GM19328 (cell line): ENCODE results near the gene RTBDN.
"Not testable (repeated sequence)": the region's sequence is repeated elsewhere in the genome, so short reads cannot be mapped to it uniquely, and the experiment has no call there.

Experiments used
- ATAC-seq: cut with Tn5 transposase; IDR thresholded peaks from one replicate; pipeline ENCODE4 v1.9.1; 2021; ENCODE audit warnings: mild to moderate bottlenecking, moderate library complexity; ENCODE audit not compliant: unreplicated experiment

RTBDN gene

DNA sequence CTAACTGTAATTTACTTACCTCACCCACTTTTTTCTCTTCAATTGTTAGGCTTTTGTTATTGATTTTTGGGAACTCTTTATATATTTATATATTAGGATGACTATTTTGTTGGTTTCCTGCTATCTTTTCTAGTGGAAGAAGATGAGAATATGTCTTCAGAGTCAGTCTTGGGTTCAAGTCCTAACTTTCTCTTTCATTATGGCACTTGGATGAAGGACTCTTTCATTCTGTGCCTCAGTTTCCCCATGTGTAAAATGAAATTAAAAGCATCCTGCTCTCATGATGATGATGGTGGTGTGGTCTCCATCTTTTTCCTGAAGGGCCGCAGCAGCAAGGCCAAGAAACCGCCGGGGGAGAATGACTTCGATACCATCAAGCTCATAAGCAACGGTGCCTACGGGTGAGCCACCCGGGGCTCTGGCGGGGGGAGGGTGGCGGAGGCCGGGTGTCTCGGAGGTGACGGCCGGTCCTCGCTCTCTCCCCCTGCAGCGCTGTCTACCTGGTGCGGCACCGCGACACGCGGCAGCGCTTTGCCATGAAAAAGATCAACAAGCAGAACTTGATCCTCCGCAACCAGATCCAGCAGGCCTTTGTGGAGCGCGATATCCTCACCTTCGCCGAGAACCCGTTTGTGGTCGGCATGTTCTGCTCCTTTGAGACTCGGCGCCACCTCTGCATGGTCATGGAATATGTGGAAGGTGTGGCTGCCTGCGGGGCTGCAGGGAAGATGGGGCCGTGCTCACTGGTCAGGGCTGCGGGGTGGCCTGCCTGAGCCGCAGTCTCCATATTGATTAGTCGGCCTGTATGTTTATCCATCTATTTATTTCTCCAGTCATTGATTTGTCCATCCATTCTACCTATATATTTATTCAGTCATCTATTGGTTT is 23.9 kb upstream of the RTBDN start:
- ATAC-seq = no peak

DNA sequence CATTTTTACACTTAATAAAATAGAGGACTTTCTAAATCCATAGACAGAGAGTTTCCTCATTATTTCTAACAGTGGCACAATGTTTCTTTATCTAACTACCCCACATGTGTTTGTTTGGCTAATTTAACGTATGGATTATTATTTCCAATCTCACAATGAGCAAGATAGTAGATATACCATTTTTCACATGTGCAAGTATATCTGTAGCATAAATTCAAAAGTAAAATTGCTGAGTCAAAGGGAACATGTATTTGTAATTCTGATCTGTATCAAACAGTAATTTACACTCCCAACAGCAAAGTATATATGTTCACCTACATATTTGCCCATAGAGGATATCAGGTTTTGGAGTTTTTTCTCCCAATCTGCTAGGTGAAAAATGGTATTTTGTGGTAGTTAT is 22.3 kb upstream of the RTBDN start:
- ATAC-seq = no peak

DNA sequence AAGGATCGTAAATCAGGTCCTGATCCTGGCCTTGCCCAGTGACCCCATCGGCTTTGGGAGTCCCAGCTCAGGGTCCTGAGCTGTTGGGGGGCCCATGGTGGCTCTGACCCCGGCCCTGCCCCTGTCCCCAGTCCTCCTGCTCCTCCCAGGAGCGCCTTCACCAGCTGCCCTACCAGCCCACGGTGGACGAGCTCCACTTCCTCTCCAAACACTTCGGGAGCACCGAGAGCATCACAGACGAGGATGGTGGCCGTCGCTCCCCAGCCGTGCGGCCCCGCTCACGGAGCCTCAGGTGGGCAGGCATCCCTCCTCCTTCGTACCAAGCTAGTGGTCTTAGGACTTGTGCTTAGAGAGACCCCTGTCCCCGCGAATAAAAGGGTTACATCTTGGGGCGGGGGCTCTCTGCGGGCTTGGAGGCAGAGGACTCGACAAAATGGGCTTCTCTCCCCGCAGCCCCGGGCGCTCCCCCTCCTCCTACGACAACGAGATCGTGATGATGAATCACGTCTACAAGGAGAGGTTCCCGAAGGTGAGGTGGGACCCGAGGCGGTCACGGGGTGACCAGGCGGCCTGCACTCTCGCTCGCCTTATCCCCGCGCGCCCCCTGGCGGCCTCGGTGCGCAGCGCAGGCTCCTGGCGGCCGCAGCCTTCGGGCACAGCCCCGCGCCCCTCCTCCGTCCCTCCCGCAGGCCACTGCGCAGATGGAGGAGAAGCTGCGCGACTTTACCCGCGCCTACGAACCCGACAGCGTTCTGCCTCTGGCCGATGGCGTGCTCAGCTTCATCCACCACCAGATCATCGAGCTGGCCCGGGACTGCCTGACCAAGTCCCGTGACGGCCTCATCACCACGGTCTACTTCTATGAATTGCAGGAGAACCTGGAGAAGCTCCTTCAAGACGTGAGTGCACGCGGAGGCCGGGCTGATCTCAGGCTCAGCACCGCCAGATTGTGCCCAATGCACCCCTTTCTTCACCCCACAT is 13.1 kb upstream of the RTBDN start:
- ATAC-seq = no peak

DNA sequence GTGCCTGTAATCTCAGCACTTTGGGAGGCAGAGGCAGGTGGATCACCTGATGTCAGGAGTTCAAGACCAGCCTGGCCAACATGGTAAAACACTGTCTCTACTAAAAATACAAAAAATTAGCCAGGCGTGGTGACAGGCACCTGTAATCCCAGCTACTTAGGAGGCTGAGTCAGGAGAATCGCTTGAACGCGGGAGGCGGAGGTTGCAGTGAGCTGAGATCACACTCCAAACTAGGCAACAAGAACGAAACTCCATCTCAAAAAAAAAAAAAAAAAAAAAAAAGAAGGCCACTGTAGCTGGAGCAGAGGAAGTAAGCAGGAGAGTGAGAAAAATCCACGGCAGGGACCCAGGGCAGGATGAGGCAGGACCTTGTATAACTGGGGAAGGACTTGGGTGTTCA is 12.2 kb upstream of the RTBDN start:
- not testable (repeated sequence) for ATAC-seq

DNA sequence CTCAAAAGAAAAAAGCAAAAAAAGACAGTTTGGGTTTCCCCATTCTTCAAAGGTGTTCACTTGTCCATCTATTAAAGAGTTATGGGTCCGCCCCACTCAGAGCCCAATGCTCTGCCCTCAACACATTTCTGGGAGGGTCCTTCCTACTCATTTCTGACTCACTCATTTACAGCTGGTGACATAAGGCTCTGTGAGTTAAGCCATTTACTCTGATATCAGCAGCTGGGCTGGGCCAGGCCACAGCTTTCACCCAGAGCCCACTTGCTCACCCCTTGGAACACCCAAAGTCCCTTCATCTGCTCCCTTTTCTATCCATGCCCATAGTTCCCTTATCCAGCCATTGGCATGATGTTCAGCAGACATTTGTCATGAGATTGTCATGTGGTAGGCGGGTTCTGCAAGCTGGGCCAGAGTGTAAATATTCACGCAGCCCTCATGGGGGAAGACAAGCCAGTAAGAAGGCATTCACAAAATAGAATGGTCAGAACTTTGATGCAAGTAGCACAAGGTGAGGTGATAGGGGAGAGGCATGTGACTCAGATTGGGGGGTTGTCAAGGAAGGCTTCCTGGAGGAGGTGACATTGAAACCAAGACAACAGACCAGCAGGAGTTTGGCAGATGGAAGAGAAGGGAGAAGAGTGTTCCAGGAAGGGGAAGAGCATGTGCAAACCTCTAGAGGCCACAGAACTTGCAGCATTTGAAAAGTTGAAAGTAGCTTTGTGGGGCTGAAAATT is 9.8 kb upstream of the RTBDN start:
- no peak for ATAC-seq

DNA sequence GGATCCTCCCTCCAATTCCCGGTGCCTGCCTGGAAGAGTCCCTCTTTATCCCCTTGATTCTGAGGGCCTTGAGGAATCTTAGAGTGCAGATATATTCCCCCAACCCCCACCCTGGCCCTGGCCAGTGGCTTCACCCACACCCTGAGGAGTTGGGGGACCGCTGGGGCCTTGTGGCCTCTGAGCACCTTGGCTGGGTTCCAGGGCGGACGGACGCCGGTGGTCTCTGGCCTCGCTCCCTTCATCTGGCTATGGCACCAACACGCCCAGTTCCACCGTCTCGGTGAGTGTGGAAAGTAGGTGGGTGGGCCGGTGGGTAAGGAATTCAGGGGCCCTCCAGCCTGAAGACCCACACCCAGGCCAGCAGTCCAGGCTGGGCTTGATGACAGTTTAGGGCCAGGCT is 8.9 kb upstream of the RTBDN start:
- ATAC-seq = no peak

DNA sequence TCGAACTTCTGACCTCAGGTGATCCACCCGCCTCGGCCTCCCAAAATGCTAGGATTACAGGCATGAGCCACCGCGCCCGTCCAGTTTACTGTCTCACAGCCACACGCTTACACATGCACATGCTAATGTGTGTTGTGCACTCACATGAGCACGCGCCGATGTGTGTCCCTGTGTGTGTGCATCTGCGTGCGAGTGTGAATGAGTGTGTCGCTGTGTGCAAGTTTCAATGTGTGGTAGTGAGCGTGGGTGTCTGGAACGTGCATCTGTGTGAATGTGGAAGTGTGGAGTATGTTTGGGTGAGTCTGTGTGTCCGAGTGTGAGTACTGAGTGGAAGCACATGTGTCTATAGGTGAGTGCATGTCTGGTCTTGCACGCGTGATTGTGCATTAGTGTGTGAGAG is 8.1 kb upstream of the RTBDN start:
- ATAC-seq = no peak

DNA sequence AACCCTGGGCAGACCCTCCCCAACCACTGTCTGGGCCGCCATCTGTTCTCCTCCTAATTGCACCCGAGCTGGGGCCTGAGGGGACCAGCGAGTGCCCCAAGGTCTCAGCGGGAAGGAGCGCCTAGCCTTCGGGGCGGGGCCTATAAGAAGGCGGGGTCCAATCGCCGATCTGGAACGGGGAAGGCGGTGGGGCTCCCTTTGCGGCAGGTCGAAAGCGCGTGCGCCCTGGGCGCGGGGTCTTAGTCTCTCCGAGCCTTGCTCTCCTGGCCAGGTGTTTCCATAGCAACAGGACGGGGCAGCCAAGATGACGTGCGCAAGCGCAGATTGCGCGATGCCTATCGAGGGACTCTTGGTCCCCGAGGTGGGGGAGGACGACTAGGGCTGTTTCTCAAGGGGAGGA is 6.7 kb upstream of the RTBDN start:
- no peak for ATAC-seq

DNA sequence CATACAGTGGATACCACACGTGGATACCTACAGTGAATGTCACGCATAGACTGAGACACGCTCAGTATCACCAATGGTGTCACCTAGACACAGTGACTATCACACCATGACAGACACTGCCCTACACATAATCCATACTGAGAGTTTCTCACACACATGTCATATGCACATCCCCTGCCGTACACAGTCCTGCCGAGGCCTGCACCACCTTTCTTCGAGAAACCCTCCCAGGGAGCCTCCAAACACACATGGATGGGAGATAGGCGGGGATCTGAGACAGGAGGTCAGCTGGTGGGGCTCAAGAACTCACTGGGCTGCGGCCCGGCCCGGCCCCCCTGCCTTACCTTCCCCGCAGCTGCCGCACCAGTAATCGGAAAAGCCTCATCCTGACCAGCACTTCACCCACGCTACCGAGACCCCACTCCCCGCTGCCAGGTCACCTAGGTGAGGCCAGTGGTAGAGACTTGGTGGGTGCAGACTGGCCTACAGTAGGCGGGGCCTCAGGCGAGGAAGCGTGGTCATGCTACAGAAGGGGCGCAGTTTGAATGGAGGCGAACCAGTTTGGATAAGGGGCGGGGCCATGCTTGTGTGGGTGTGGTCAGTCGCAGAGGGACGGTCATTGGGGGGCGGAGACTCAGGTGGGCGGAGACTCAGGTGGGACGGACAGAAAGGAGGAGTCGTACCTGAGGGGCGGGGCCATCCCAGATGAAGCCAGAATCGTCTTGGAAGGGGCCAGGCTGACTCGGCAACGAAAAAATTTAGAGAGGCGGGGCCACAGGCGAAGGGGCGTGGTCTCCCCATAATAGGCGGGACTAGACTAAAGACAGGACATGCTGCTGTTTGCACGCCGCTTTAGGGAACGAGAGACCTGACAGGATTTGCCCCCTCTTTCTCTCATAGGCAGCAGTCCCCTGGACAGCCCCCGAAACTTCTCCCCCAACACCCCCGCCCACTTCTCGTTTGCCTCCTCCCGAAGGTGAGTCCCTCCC is 6.0 kb upstream of the RTBDN start:
- ATAC-seq = no peak

DNA sequence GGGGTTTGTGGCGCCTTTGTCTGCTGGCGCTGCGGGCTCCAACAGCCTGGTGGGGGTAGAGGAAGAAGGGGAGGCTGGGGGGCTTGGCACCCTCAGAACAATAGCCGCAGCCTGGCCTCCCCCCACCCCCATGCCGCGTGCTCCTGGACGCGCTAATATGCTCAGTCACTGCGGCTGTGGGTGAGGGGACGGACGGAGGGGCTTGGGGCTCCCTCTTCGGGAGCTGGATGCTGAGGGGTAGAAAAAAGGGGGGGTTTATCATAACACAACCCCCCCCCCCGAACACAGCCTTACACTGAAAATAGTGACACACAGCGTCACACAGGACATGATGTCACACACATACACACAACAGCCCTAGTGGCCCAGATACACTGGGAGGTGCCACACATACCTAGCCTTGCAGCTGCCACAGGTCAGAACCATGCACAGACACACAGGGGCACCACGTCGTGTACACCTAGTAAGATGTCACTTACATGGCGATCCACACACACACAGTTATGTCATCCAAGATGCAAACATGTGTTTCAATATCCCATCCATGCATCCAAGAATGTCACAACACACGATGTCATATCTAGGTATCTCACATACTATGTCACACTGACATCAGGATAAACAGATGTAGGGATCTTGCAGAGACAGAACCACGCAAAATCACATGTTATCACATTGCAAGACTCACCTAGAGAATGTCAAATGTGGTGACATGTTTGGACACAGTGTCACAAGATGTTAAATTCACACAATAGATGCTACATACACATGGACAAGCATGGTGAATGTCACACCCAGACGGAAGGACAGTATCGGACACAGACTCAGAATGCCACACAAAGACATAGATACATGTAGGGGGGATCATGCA is 4.7 kb upstream of the RTBDN start:
- ATAC-seq = no peak

DNA sequence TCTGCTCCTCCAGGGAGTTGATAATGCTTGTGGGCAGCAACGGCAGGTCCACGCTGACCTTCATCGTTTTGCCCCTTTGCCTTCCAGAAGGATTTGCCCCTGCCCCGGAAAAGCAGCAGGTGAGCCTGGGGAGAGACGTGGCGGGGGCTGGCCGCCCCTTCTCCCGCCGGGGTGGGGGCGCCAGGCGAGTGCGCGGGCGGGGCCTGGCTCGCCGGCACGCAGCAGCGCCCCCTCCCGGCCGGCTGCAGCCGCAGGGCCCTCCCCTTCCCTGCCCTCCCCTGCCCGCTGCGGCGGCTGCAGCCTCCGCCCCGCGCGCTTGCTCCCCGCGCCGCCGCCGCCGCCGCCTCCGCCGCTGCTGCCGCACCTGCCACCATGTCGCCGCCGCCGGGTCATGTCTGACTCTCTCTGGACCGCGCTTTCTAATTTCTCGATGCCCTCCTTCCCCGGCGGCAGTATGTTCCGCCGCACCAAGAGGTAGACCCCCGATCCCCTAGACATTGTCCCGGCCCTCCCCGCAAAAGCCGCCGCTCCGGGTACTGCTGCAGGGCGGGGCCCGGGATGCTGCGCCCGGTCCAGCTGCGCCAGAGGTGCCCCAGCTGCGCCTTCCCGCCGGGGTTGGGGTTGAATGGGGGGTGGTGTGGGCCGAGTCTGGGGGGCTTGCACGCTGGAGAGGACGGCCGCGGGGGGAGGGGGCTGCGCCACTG is 4.0 kb upstream of the RTBDN start, which contains the start of gene MAST1:
MAST1 (plus strand) TSS at position 334 of the 704 bp plus-strand sequence; CDS start at position 392, 58 bp downstream.
- no peak for ATAC-seq

DNA sequence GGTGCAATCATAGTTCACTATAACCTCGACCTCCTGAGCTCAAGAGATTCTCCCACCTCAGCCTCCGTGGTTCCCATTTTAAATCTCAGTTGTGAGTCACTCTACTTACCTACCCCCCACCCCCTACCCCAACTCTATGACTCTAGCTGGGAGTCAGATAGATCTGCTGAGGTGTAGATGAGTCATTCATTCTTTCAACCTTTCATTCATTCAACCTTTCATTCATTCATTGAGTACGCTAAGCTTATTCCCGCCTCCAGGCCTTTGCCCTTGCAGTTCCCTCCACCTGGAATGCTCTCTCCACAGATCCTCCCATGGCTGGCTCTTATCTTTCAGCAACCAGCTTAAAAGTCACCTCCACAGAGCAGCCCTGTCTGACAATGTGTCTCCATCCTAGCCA is 2.8 kb upstream of the RTBDN start:
- ATAC-seq = no peak

DNA sequence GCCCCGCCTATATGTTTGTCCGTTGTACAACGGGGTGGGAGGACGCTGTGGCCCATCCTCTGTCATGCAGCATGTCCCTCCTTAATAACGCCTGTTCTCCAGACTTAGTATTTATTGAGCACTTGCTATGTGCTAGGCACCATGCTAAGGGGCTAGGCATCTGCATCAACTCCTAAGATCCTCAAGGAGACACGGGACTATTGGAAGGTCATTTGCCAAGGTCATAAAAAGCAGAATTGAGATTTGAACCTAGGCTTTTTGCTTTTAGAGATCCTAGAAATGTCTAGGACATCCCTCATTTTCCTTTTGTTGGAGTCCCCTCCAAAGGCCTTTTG is 2.1 kb upstream of the RTBDN start:
- no peak for ATAC-seq

DNA sequence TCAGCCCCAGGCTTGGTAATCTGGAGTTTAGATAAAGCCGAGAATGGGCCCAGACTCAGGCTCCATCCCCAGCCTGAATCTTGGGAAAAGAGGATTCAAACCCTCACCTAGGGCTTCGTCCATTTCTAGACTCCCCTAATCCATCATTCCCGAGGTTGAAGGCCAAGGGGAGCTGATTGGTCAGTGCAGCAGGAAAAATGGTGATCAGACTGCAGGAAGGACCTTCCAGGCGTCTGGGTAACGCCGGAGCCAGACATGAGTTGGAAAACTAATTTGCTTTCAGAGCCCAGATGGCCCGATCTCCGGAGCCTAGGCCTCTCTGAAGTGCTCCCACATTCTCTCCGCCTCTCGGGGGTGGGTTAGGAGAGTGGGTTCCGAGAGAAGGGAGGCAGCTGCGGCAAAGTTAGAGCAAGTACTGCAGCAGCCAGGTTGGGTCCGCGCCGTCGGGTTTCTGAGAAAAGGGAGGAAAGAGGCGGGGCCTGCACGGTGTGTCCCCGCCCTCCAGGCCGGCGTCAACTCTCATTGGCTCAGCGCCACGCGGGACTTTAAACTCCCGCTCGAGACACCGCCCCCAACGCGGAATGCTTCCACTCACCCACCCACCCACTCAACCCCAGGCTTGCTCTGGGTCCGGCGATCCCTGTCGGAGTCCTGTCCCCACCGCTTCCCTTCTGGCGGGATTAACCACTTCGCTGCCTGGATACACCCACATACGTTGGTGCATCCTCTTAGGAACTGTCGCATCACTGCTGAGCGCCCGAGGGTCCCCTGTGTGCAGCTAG is 788 bp upstream of the RTBDN start:
- ATAC-seq = no peak

DNA sequence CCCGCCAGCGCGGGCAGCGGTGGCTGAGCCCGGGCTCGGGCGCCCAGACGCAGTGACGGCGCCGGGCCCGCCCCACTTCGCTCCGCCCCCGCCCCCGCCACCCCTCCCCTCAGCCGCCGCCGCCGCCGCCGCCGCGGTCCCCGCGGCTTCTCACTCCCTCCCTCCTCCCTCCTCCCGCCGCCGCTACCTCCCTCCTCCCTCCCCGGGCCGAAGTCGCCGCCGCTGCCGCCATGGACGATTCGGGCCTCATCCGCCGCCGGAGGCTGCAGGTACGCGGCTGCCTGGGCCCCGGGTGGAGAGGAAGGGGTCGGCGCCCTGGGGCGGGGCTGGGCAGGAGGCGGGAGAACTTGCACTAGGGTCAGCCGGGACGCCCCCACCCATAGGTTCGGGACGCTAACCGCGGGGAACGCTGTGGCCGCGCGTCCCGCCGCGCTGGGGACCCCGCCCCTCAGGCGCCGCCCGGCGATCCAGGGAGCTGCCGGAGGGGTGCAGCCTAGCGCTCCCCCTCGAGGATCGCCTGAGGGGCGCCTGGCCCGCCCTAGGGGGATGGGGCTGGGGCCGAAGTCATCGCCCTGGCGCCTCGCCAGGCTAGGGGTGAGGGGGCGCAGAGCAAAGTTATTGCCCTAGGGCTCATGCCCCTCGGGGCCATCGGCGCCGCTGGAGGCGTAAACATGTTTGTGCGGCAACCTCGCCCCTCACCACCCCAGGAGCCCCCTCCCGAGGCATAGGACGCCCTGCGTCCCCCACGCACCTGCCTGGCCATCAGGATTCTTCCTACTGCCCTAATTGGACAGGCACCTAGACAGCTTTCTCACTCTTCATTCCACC is 427 bp downstream of the RTBDN start:
- ATAC-seq = no peak

DNA sequence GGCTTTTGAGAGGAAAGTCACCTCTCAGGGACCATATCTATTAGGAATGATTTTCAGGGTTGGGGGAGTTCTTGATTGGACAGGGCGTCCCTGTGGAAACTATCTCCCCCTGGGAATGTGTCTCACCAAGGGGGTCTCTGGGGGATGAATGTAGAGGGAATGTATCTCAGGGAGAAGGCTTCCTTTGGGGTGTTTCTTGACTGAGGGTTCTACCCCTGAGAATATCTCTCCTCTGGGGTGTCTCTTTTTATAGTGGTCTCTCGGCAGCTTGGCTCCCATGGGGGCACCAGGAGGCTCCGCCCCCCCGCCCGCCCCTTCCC is 1.0 kb downstream of the RTBDN start:
- ATAC-seq = no peak

DNA sequence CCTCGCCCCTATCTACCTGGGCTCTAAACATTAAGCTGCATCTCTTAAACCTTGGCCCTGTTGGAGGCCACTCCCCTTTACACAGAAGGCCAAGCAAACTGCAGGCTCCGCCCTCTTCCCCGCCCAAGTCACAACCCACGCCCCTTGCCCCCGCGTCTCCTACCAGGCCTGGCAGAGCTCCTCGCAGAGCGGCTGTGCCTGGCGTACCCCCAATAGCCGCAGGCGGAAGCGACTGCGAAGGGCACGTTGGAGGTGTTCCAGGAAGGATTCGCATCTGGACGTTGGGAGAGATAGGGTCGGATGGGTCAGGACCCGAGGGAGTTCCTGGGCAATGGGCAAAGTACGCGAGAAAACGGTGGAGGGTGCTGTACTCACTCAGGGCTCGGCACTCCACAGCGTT is 5.9 kb downstream of the RTBDN start:
- no peak for ATAC-seq
